B cell (primary cell): ENCODE results near the gene NFATC2.

Experiments
- CTCF ChIP-seq: fragments of 200-600 bp; IDR thresholded peaks from one replicate; pipeline ENCODE4 v1.8.0; 2022; ENCODE audit warnings: antibody characterized with exemption, mild to moderate bottlenecking
- EZH2 ChIP-seq: IDR thresholded peaks from 2 replicates; pipeline ENCODE4 v1.6.1; 2012; ENCODE audit warnings: borderline replicate concordance, low read depth, mild to moderate bottlenecking, moderate library complexity, low read length; ENCODE audit not compliant: insufficient read depth, poor library complexity, severe bottlenecking

DNA sequence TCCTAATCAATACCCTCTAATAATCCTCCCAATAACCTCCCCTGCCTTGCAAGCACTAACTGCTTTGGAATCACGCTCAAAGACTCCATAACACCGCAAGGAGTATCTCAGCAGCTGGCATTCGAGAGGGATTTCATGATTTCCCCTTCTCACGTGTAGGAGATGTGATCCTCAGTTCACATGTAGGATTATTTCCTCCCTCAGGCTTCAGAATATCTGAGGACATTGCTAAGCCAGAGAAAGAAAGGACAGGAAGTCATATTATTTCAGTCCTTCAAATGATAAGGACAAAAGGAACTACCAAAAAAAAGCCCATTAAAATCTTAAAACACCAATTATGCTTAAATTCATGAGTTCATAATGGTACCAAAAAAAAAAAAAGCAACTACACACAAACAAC, 122.9 kb downstream of the NFATC2 start:
- TF ChIP-seq EZH2 (no peak), CTCF (no peak)
